K562 (cell line): Measurements from ENCODE around the gene SURF6.

Experiments used
- CBFB ChIP-seq: sonication (generic); formaldehyde crosslinking; IDR thresholded peaks from 2 replicates; pipeline ENCODE4 v1.4.0; 2020; ENCODE audit warnings: mild to moderate bottlenecking, missing genetic modification reagents
- HNRNPL ChIP-seq: fragments of 200-400 bp; formaldehyde crosslinking; IDR thresholded peaks from 2 replicates; pipeline ENCODE4 v1.6.1; 2017; ENCODE audit warnings: low read depth, mild to moderate bottlenecking, low read length
- JUND ChIP-seq, 2 experiments: IDR thresholded peaks; 2 replicates in 1 of 2; 3 replicates in 1 of 2; pipeline ENCODE4 v1.6.1; 2011; ENCODE audit warnings: borderline replicate concordance in 2 of 2, low read depth in 2 of 2, low read length in 2 of 2, improper control_type of control experiment in 1 of 2, missing biosample characterization in 1 of 2, missing genetic modification characterization in 1 of 2, missing genetic modification reagents in 1 of 2
- LARP7 ChIP-seq: fragments of 450-650 bp; IDR thresholded peaks from 2 replicates; pipeline ENCODE4 v1.6.1; 2016
- PHF21A ChIP-seq: fragments of 450-650 bp; IDR thresholded peaks from 2 replicates; pipeline ENCODE4 v1.6.1; 2017; ENCODE audit warnings: low read depth, borderline replicate concordance
- RAD21 ChIP-seq, 2 experiments: fragments of 250-450 bp in 1 of 2; fragments of 450-650 bp in 1 of 2; sonication (Bioruptor Pico) in 1 of 2; formaldehyde crosslinking in 1 of 2; IDR thresholded peaks in 1 of 2; conservative IDR thresholded peaks in 1 of 2; 2 replicates each; pipeline versions ENCODE4 v1.4.0 to v1.8.0; 2020 to 2022; ENCODE audit warnings: mild to moderate bottlenecking in 2 of 2, moderate library complexity in 1 of 2
- RBBP5 ChIP-seq: fragments of 200-600 bp; sonication (generic); IDR thresholded peaks from 2 replicates; pipeline ENCODE4 v1.6.1; 2012; ENCODE audit warnings: borderline replicate concordance, mild to moderate bottlenecking, low read length, control low read depth, inconsistent platforms; ENCODE audit not compliant: insufficient read depth, poor library complexity, severe bottlenecking
- ZNF311 ChIP-seq: fragments of 250-450 bp; sonication (Bioruptor Pico); IDR thresholded peaks from 2 replicates; pipeline ENCODE4 v1.4.0; 2020; ENCODE audit warnings: mild to moderate bottlenecking, moderate library complexity
- TF ChIP-seq, protein P1 (sequence below), 3 experiments: IDR thresholded peaks in 2 of 3; conservative IDR thresholded peaks in 1 of 3; 2 replicates each; pipeline ENCODE4 v1.5.1; 2011 to 2012; ENCODE audit warnings: low read length in 3 of 3, mild to moderate bottlenecking in 3 of 3, control low read depth in 2 of 3, improper control_type of control experiment in 1 of 3, inconsistent platforms in 1 of 3, low read depth in 1 of 3, mixed read lengths in 1 of 3, moderate library complexity in 1 of 3; ENCODE audit not compliant: insufficient read depth in 2 of 3
- TF ChIP-seq, protein P2 (sequence below), 2 experiments: fragments of 250-450 bp in 1 of 2; fragments of 450-650 bp in 1 of 2; sonication (Bioruptor Pico) in 1 of 2; IDR thresholded peaks; 2 replicates each; pipeline versions ENCODE4 v1.6.1 to v1.8.0; 2016 to 2021; ENCODE audit warnings: mild to moderate bottlenecking in 2 of 2, moderate library complexity in 2 of 2, missing compliant biosample characterization in 1 of 2, missing genetic modification characterization in 1 of 2
- TF ChIP-seq, protein P3 (sequence below): fragments of 250-450 bp; sonication (Bioruptor Pico); IDR thresholded peaks from 2 replicates; pipeline ENCODE4 v1.5.0; 2020; ENCODE audit warnings: mild to moderate bottlenecking, borderline replicate concordance
- TF ChIP-seq, protein P4 (sequence below): sonication (generic); formaldehyde crosslinking; IDR thresholded peaks from 2 replicates; pipeline ENCODE4 v1.8.1; 2022; ENCODE audit warnings: missing genetic modification reagents

DNA sequence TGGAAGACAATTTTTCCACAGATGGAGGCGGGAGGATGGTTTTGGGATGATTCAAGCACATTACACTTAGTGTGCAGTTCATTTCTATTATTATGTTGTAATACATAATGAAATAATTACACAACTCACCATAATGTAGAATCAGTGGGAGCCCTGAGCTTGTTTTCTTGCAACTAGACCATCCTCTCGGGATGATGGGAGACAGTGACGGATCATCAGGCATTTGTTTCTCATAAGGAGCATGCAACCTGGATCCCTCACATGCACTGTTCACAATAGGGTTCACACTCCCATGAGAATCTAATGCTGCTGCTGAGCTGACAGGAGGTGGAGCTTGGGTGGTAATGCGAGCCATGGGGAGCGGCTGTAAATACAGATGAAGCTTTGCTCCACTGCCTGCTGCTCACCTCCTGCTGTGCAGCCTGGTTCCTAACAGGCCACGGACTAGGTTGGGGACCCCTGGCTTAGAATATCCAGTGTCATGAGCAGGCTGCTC, 41.8 kb upstream of the SURF6 start:
- TF ChIP-seq CBFB (CRISPR knock-in tag) (no peak), HNRNPL (no peak), RAD21 (CRISPR knock-in tag; conservative IDR thresholded peaks at IDR 0.05 in 1 of 2, IDR thresholded peaks at IDR 0.05 in 1 of 2) (no peak), PHF21A (no peak), ZNF311 (no peak), LARP7 (no peak), JUND (IDR thresholded peaks at IDR 0.05; ENCODE audit: borderline replicate concordance, low read depth, low read length) (no peak), JUND (tag; IDR thresholded peaks at IDR 0.05; ENCODE audit: borderline replicate concordance, low read depth, low read length) (no peak), RBBP5 (no peak)
- TF ChIP-seq, protein P1, sequence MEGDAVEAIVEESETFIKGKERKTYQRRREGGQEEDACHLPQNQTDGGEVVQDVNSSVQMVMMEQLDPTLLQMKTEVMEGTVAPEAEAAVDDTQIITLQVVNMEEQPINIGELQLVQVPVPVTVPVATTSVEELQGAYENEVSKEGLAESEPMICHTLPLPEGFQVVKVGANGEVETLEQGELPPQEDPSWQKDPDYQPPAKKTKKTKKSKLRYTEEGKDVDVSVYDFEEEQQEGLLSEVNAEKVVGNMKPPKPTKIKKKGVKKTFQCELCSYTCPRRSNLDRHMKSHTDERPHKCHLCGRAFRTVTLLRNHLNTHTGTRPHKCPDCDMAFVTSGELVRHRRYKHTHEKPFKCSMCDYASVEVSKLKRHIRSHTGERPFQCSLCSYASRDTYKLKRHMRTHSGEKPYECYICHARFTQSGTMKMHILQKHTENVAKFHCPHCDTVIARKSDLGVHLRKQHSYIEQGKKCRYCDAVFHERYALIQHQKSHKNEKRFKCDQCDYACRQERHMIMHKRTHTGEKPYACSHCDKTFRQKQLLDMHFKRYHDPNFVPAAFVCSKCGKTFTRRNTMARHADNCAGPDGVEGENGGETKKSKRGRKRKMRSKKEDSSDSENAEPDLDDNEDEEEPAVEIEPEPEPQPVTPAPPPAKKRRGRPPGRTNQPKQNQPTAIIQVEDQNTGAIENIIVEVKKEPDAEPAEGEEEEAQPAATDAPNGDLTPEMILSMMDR (IDR thresholded peaks at IDR 0.05 in 2 of 3, conservative IDR thresholded peaks at IDR 0.05 in 1 of 3; ENCODE audit: insufficient read depth in 2 of 3, low read depth in 1 of 3, low read length in 3 of 3): no peak
- TF ChIP-seq, protein P2, sequence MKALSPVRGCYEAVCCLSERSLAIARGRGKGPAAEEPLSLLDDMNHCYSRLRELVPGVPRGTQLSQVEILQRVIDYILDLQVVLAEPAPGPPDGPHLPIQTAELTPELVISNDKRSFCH (CRISPR knock-in tag; IDR thresholded peaks at IDR 0.05): no peak
- TF ChIP-seq, protein P2 (tag; IDR thresholded peaks at IDR 0.05): no peak
- TF ChIP-seq, protein P3, sequence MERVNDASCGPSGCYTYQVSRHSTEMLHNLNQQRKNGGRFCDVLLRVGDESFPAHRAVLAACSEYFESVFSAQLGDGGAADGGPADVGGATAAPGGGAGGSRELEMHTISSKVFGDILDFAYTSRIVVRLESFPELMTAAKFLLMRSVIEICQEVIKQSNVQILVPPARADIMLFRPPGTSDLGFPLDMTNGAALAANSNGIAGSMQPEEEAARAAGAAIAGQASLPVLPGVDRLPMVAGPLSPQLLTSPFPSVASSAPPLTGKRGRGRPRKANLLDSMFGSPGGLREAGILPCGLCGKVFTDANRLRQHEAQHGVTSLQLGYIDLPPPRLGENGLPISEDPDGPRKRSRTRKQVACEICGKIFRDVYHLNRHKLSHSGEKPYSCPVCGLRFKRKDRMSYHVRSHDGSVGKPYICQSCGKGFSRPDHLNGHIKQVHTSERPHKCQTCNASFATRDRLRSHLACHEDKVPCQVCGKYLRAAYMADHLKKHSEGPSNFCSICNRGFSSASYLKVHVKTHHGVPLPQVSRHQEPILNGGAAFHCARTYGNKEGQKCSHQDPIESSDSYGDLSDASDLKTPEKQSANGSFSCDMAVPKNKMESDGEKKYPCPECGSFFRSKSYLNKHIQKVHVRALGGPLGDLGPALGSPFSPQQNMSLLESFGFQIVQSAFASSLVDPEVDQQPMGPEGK (CRISPR knock-in tag): no peak
- TF ChIP-seq, protein P4, sequence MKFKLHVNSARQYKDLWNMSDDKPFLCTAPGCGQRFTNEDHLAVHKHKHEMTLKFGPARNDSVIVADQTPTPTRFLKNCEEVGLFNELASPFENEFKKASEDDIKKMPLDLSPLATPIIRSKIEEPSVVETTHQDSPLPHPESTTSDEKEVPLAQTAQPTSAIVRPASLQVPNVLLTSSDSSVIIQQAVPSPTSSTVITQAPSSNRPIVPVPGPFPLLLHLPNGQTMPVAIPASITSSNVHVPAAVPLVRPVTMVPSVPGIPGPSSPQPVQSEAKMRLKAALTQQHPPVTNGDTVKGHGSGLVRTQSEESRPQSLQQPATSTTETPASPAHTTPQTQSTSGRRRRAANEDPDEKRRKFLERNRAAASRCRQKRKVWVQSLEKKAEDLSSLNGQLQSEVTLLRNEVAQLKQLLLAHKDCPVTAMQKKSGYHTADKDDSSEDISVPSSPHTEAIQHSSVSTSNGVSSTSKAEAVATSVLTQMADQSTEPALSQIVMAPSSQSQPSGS (CRISPR knock-in tag): no peak
